HG03354 (cell line): ENCODE measurements around the gene FAM117B.

Experiments used
- ATAC-seq: cut with Tn5 transposase; IDR thresholded peaks from one replicate; pipeline ENCODE4 v1.9.1; 2021; ENCODE audit warnings: mild to moderate bottlenecking; ENCODE audit not compliant: unreplicated experiment, poor library complexity, severe bottlenecking

FAM117B gene

DNA sequence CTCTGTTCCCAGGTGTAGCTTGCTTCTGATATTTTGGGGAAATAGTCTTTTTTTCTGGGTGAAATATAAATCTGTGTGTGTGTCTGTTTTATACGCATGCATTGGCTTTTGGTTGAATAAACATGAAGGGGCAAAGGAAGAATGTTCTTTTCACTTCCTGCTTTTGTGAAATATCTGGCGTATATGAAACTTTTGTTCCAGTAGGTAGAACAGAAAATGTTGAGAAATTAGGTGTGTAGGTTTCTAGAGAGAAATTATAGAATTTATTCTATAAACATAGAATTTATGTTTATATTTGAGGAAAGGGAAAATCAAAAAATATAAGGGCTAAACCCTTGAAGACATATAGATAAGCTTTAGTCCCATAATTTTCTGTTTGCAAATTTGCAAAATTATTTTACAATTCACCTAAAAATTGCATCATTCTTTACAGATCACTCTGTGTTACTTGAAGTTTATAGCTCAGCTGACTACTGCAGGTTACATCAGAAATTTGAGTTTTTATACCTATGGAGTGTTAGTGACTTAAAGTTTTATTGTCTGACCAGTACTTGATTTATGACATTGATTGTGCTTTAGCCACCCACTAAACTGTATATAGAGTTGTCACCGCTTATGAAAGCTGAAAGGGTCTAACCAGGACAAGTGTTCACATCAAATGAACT, 116.1 kb downstream of the FAM117B start:
- ATAC-seq = no peak

DNA sequence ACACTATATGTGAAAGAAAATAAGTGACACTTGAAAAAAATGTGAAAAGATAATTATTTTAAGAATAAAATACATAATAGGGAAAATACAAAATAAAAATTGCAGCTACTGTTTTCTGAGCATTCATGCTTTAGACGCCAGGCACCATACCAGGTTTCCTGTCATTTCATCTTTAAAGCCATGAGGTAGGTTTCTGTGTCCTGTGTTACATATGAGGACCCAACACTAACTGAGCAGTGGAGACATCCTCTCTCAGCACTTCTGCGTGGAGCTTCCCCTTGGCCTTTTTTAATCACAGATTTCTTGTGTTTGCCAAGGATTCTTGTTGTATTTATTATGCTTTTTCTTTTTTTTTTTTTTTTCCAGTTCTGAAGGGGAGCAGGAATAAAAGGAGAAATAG, 117.3 kb downstream of the FAM117B start:
- no peak for ATAC-seq

DNA sequence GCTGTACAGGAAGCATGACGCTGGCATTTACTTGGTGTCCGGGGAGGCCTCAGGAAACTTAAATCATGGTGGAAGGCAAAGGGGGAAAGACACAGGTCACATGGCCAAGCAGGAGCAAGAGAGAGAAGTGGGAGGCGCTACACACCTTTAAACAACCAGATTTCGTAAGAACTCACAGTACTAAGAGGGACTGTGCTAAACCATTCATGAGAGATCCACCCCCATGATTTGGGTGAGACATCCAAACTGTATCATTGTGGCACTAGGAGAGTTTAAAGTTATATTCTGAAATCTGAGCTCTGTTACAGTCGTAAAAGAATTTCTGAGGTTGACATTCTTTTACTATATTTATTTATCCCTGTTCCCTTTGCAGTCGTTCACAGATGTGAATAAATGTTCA, 120.2 kb downstream of the FAM117B start:
- ATAC-seq = no peak

DNA sequence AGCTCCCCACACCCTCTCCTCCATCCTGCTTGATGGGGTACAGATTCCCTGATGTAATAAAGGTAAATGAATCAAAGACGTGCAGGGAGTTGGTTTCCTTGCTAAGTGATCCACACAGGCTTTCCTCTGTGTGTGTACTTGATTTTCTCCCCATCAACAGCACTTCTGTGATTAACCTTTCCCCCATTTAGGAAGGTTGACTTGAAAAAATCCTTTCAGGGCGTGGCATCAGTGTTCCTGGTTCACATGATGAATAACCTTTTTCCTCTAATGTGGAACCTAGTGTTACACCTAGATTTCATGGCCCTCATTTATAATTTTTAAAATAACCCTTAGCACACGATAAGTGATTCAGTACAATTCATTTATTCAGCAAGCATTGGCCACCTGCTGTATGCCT, 121.8 kb downstream of the FAM117B start:
- ATAC-seq = no peak

DNA sequence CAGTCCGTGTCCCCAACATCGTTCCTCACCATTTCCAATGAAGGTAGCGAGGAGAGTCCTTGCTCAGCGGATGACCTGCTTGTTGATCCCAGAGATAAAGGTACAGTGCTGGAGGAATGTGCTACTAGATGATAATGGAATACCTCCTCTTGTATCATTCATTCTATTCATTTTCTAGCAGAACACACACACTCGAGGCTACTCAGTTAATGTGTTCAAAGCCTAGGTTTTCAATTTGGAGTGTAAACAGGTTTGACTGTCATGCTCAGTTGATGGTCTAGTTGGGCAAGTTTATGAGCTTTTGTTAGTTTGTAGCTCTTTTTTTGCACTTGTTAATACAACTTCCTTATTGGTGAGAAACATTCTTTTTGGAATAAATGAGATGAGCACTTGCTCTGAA, 122.6 kb downstream of the FAM117B start:
- ATAC-seq = no peak

DNA sequence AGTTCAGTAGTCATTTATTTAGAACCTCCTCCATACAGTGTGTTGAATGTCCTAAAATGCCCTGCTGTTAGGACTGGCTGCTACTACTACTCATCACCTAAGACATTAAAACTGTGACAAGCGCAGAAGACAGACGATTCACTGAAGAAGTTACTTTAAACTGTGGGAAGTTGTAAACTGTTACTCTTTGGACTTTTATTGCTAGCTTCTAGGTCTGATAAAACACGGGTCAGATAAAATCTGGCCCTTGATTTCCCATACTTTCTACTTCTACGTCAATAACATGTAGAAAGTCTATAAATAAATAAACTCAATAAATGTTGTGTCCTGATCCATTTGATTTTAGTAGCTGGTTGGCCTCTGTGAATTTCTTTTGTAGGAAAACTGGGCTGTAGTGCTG, 123.4 kb downstream of the FAM117B start:
- ATAC-seq = no peak

DNA sequence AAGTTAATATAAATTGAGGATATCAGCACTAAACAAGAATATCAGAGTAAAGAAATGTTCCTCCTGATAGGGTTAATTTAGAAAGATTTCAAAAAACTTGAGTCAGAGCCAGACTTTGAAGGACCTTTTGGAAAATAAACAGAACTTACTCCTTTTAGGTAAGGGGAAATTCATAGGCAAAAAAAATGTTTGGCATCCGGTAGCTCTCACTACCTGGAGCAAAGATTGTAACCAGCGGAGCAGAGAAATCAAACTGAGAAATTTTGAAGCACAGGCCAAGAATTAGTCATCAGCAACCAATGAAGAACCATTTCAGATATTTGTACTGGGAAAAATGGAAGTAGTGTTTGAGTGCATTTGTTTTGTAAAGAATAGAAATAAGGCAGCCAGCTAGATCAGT, 123.8 kb downstream of the FAM117B start:
- no peak for ATAC-seq

DNA sequence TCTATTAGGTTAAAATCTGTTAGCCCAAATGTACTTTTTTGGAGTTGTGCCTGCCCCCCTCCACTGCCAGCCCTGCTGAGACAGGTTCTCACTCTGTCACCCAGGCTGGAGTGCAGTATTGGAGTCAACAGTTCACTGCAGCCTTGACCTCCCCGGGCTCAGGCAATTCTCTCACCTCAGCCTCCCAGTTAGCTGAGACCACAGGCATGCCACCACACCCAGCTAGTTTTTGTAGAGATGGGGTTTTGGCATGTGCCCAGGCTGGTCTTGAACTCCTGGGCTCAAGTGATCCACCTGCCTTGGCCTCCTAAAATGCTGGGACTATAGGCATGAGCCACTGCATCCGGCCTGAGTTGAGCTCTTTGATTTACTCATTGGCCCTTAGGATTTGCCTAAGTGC, 126.1 kb downstream of the FAM117B start:
- no peak for ATAC-seq

DNA sequence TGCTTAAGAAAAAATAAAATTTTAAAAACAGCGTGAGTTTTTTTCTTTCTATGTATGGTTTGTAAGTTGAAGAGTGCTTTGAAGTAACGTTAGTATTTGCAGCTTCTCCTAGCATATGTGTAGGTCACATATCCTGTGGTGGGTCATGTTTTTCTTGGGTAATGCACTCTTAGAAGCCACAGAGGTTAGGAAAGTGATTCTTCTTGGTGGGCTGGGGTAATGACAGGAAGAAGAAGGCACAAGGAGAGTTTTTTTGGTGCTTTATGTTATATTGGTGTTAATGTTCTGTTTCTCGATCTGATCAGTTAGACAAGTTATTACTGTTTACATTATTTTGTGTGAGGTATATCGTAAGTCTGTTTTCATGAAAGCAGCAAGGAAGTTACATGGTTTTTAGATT, 127.8 kb downstream of the FAM117B start:
- ATAC-seq = no peak

DNA sequence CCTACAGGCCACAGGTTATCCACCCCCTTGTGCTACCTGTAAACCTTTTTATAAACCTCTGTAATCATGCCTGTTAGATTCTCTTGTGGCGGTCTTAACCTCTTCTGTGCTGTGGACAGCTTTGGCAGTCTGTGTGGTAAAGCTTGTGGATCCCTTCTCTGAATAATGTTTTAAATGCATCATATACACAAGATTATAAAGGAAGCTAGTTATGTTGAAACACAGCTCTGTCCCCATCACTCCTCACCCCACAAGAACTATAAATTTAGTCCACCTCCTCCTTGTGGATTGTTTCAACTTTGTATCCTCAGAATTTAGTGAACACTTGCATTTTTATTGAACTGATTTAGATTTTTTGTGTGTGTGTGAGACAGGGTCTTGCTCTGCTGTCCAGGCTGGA, 129.1 kb downstream of the FAM117B start:
- no peak for ATAC-seq

DNA sequence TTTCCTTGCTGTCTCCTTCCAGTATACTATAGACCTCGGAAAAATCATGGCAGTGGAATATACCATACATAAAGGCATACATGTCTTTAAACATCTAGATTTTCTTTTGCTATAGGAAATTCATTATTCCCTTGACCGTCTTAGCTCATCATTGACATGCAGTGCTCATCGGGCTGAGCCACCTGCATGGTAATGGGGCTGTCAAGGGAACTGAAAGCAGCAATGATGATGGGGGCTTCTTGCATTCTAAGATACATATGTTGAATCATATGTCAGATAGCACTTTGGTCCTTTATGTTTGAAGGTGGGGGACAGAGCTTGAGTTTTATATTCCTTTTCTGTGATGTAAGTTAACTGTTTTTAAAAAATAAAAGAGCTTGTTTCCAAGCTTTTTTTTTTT, 130.2 kb downstream of the FAM117B start:
- no peak for ATAC-seq

DNA sequence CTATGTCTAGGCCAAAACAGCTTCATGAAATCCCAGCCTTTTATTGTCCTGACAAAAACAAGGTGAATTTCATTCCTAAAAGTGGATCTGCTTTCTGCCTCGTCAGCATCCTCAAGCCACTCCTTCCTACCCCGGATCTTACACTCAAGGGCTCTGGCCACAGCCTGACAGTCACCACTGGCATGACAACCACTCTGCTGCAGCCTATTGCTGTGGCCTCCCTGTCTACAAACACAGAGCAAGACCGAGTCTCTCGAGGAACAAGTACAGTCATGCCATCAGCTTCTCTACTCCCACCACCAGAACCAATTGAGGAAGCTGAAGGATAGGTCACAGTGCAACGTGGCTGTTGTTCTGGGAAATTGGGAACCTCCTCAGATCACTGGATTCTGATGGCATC, 130.7 kb downstream of the FAM117B start:
- no peak for ATAC-seq

DNA sequence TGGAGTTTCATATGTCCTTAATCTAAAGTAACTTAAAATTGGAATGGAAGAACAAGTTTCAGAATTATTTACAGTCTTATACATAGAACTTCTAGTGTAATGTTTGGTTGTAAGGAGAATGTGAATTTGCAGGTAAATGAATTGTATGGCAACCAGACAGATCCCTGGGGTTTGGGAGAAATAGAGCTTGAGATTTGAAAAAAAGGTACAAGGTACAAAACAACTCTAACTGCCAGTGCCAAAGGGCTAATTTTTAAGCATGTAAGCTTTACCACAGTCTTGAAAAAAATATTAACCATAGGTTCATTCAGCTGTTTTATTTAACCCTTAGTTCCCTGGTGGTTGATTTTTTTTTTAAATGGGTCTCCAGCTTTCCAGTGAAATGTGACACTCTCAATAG, 133.5 kb downstream of the FAM117B start:
- no peak for ATAC-seq

DNA sequence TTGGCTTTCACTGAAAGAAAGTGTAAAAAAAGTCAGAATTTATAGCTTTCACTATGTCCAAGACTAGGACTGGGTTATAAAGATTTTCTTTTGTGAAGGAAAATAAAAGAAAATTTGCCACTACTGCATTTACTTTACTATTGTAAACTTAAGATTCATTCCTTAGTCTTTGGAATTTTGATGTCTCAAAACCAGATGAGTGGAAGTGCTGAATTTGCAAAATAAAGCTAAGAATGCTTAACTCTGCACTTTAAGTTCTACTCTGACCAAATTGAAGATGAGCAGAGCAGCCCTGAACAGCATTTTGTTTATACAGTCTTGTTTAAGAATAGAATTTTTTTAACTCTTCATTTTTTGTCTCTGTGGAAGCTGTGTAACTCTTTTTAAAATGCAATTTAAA, 134.4 kb downstream of the FAM117B start:
- no peak for ATAC-seq

DNA sequence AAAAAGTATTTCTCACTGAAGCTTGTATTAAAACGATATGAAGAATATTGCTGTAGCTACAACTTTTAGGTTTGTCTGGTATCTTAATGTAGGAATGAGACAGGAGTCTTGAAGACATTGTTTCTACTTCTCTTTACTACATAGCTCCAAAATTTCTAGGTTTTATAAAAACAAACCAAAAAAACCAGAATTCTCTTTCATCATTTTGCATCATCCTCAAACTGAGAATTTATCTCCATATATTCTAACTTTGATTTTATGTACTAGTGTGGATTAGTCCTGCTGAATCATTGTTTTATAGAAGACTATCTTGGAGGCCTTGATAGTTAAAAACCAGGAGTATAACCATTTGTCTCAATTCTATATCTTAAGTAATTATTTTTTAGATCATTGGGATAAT, 136.6 kb downstream of the FAM117B start:
- no peak for ATAC-seq

DNA sequence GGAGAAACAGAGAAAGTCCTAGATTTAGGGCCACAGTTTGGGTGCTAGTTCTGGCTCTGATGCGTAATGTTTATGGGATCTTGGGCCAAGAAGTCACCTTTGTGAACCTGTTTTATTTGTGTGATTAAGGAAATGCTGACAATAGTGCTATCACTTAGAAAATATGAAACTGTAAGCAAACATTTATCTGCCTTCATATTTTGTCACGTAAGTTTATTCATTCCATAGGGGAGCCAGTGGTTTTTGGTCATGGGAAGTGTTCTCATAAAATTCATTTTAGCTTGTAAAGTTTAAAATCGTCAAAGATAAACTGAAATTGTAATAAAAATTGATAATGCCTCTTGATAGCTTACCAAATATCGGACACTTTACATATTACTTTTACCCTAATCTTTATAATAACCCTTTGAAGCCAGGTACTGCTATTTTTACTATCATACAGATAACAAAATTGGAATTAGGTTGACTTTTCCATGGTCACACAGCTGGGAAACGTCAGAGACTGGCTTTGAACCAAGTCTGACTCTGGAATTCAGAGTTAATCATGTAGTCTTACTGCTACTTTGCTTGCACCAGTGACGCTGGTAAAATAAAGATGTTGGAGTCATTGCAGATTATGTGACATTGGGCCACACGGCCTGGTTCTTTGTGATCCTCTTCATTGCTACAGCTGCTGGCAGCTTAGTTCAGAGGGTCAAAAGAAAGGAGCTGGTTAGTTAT, 137.1 kb downstream of the FAM117B start:
- ATAC-seq = no peak

DNA sequence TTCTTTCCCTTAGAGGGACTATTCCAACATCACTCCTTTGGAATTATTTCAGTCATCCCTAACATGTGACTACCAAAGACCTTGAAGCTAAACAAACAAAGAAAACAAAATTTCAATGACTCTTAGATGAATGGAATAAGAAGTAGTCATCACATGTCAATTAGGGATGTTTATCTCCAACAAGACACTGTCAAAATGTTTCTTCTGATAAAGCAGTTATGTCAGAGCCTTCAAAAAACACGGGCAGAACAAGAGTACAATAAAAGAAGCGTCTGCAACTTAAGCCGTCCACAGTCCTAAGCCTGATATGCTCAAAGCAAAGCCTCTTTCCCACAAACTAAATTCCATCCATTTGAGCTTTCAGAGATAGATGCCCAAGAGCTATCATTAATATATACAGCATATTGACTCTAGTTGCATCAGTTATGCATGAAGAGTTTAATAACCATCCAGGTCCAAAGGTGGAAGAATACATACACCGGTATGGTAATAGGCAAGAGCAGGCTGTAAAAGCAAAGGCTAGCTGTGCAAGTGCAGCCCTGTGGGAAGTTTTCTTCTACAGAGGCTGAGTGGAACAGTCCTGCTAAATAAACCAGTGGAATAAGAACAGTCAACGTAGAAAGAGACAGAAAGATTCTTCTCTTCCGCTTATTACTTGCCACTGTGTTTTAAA, 138.7 kb downstream of the FAM117B start:
- ATAC-seq = no peak

DNA sequence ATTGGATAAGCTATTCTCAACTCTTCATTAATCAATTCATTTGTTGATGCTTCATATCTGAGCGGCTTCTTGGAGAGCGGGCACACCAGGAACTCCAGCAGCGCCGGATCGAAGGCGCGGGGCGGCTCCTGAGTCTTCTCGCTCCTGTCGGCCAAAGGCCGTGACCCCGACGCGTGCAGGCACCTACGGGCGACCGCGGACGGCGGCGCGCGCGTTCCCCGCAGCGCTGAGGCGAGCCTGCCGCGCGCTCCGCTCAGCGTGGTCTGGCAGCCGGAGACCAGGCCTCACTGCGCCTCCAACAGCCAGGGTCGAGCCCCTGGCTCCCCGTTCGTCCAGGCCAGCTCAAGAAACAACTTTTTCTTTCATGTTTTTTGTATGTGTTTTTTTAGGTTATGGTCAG, 139.3 kb downstream of the FAM117B start:
- no peak for ATAC-seq

DNA sequence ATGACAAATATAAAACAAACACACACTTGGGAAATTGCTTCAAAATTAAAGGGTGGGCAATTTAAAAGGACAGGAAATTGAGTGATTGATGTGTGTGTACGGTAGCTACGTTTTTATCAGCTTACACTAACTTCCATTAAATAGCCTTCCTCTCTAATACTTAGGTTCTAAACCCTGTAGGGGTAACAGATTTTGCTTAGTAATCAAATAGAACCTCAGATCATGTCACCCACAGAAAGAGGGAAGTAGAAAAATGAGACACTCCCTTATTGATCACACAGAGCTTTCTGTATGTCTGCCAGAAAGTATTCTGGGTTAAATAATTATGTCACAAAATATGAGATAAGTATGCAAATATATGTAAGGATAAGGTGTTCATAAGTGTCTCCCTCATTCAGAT, 143.4 kb downstream of the FAM117B start:
- no peak for ATAC-seq

DNA sequence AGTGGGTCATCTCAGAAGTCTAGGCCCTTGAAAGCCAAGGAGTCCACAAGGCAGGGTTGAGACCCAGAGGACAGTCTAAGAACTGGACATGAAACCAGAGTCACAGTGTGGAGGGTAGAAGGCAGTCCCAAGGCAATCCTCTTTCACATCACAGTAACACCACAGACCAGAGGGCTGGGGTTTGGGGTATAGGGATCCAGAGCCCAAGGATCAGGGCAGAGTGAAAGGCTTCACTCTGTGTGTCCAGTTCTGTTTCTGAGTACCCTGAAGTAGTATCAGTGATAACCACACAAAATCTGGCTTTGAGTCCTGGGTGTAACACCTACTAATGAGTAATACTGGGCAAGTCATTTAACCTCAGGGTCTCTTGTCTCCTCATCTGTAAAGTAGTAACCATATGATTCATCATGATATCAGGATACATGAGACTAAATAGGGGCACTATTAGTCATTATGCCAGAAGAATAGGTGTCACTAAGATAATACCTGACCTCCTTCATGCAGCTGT, 145.8 kb downstream of the FAM117B start:
- peak; percentile 96 for ATAC-seq

DNA sequence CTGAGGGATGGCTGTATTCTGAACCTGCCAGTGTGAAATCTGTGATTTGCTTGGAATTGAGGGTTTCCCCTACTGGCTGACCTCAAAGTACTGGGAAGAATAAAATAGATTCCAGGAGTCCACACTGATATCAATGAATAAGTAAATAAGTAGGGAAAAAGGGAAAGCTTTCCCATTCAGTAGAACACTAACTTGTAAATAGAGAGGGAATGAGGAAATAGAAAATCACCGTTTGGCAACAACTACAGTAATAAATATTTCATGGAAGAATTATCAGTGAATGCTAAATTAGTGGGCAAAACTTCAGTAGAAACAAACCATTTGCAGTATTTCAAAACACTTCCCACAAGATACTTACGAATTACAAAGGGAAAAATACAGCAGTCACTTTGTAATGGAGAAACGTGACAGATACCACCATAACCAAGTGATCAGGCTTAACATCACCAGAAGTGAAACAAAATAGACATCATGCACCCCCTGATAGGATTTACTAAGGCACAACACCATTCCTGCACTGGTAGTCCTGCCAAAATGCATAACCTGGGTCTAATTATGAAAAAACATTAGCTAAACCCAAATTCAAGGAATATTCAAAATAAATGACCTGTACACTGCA, 148.3 kb downstream of the FAM117B start:
- no peak for ATAC-seq
